ENCODE results near the gene TELO2. TPM values are rescaled to one million over a fixed set of nuclear protein-coding genes. Genes with fewer than 3 reads are reported as not detected.
A peak's percentile ranks its signal among the peaks of the same experiment; 100 is the strongest.
"Not testable (repeated sequence)": the region's sequence is repeated elsewhere in the genome, so short reads cannot be mapped to it uniquely, and the experiment has no call there.

TELO2 gene
- total RNA-seq, 1 donor from 2014 or later: 21.6 TPM

DNA sequence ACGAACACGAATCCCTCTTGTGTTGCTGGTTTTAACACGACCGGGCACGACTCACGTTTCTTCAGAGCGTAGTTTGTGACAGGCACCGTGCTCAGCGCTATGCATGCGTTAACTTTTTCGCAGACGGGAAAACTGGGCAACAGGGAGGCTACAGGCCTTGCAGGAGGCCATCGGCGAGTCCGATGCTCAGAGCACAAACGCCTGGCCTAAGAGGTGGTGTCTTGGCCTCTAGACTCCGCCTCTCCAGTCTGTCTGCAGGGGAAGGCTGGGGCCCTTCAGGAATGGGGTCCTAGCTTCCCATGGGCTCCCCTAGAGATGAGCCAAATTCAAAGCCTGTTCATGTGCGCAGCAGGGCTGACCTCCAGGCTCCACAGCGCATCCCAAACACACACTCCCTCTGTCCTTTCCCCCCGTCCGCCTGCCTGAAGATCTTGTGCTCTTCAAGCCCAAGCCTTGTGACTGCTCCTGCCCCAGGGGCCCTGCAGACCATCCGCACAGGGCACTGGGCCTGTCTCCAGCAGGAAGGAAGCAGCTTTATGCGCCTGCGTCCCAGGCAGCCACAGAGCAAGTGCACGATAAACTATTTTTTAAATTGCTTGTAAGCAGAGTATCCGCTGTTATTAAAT, 21.5 kb upstream of the TELO2 start:
- intact Hi-C loops (cut with micrococcal nuclease): no loop called here
- DNase-seq (no peak), ATAC-seq (no peak)

DNA sequence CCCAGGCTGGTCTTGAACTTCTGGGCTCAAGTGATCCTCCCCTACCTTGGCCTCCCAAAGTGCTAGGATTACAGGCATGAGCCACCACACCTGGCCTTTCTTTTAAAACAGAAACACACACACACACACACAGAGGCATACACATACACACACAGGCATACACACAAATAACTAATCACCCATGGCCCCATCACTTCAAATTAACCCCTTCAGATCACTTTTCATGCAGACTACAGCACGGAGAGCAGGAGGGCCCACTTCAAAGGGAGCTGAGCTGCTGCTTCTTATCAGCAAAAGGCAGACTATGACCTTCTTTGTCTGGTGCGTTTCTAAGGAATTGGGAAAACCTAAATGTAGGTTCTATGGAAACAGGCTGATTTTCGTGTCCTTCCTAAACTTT, 20.2 kb upstream of the TELO2 start:
- intact Hi-C loops (cut with micrococcal nuclease): no loop called here
- DNase-seq (no peak), ATAC-seq (no peak)

GRCh38 chr16:1474082-1474795, 18.9 kb upstream of the TELO2 start:
- DNase-seq (peak; percentile 32), ATAC-seq (no peak)
- intact Hi-C loops (cut with micrococcal nuclease): no loop called here

GRCh38 chr16:1474796-1475551, 18.2 kb upstream of the TELO2 start, which contains the start of gene CLCN7:
Gene CLCN7 (minus strand): TSS chr16:1475028. CDS start chr16:1474974, 54 bp downstream.
- intact Hi-C loops (cut with micrococcal nuclease): no loop called here
- peak; percentile 97 for DNase-seq
- peak; percentile 98 for ATAC-seq

GRCh38 chr16:1475552-1476114, 17.5 kb upstream of the TELO2 start:
- intact Hi-C loops (cut with micrococcal nuclease): no loop called here
- peak; percentile 30 for DNase-seq
- no peak for ATAC-seq

DNA sequence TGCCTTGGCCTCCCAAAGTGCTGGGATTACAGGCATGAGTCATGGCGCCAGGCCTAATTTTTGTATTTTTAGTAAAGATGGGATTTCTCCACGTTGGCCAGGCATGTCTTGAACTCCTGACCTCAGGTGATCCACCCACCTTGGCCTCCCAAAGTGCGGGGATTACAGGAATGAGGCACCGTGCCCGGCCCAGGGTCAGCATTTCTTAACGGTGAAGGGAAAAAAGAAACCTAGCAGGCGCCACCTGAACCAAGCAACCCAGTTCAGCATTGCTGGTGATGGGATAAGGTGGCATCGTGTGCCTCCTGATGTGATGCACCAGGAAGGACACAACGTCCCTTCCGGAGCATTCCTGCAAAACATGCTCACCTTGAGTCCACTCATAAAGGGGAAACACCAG, 16.1 kb upstream of the TELO2 start:
- ATAC-seq (no peak), DNase-seq (no peak)
- intact Hi-C loops (cut with micrococcal nuclease): no loop called here

DNA sequence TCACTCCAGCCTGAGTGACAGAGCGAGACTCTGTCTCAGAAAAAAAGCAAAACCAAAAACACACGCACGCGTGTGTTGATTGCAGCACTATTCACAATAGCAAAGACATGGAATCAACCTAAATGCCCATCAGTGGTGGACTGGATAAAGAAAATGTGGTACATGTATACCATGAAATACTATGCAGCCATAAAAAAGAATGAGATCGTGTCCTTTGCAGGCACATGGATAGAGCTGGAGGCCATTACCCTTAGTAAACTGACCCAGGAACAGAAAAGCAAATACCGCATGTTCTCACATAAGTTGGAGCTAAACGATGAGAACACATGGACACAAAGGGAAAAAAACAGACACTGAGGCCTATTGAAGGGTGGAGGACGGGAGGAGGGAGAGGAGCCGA, 14.2 kb upstream of the TELO2 start:
- ATAC-seq; DNase-seq; intact Hi-C loops (cut with micrococcal nuclease): not testable (repeated sequence)

DNA sequence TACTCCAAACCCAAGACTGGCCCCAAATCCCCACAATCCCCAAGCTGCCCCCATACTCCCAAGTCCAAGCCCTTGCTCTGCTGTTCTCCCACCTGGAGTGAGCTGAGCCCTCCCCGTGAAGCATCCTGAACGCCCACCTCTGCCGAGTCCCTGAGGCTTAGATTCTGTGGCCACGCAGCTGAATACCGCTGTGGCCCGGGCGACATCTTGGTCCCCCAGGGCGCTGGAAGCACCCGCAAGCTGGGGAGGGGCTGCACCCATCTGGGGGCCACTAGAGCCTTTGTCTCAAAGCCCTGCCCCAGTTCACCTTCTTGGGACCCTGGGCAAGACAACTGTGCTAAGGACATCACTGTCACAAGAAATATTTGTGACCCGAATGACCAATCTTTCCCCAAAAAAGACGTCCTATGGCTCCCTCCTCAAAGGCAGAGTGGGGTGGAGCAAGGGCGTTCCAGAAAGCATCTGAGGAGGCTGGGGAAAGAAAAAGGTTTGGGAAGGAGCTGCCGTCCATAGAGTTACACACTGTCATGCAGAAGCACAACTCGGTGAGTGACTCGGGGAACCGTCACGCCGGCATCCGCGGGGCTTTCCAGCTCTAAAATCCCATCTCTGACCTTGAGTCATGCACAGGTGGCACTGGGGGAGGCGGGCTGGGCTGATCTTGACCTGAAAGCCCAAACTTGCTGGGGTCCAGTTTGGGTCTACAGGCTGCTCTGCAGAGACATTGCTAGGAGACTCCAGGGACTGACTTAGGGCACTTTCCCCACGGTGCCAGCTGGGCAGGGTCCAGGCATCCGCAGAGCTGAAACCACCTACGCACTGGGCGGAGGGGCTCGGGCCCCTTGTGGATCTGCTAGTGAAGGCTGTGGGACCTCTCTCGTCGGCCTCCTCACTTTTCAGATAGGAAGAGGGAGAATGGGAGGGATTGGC, 11.0 kb upstream of the TELO2 start:
- no peak for ATAC-seq
- intact Hi-C loops (cut with micrococcal nuclease): no loop called here
- DNase-seq: no peak

DNA sequence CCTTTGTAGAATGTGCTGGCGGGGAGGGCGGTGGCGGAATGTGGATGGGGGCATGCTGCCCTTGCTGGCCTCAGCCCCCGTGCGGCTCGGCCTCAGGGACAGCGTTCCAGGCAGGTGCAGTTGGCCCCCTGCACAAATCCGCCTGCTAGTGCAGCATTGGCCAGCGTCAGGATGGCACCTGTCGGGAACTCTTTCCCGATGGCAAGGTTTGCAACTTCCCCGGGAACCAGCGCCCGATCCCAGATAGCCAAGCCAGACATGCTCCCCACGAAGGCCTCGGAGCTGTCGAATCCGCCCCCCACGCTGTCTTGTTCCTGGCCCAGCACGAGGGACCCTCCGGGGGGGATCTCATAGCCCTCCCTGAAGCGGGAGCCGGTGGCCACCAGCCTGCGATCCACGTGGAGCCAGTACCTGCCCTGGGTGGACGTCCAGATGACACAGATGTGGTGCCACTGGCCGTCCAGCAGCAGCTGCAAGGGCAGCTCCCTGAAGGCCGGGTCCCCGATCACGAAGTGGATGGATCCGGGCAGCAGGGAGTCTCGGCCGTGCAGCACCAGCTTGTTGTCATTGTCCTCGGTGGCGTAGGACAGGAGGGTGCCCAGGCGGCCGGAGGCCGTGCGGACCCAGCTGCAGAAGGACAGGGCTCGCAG, 7.2 kb upstream of the TELO2 start:
- no peak for DNase-seq
- intact Hi-C loops (cut with micrococcal nuclease): no loop called here
- no peak for ATAC-seq

GRCh38 chr16:1486551-1487390, 6.4 kb upstream of the TELO2 start:
- DNase-seq: peak; percentile 22
- intact Hi-C loops (cut with micrococcal nuclease): no loop called here
- no peak for ATAC-seq

GRCh38 chr16:1487395-1488053, 5.6 kb upstream of the TELO2 start:
- ATAC-seq: no peak
- intact Hi-C loops (cut with micrococcal nuclease): no loop called here
- peak; percentile 24 for DNase-seq

GRCh38 chr16:1488054-1488601, 5.0 kb upstream of the TELO2 start:
- DNase-seq (peak; percentile 15), ATAC-seq (no peak)
- intact Hi-C loops (cut with micrococcal nuclease): no loop called here

GRCh38 chr16:1488619-1489018, 4.5 kb upstream of the TELO2 start, which contains the start of gene PTX4:
Gene PTX4 (minus strand): TSS chr16:1488944. CDS start chr16:1488909, 35 bp downstream.
- intact Hi-C loops (cut with micrococcal nuclease): no loop called here
- DNase-seq: no peak
- no peak for ATAC-seq

- ATAC-seq: no peak
- no peak for DNase-seq
- intact Hi-C loops (cut with micrococcal nuclease): no loop called here
Measured at GRCh38 chr16:1489077-1489476, 4.1 kb upstream of the TELO2 start.

DNA sequence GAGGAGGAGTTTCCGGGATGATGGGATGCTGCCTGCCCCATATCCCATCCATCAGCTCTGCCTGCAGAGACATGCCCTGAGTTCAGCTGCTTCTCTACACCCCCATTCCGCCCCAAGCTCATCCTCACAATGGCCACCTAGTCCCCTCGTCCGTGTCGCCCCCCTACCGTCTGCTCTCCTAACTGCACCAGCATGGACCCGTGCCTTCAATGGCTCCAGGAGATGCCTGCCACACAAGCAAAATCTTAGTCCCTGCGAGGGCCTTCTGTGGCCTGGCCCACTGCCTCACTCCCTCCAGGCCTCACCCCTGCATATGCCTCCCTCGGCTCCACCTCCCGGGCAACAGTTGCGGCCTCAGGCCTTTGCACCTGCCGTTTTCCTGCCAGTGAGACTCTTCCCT, 1.8 kb upstream of the TELO2 start:
- peak; percentile 16 for DNase-seq
- intact Hi-C loops (cut with micrococcal nuclease): no loop called here
- ATAC-seq: no peak

DNA sequence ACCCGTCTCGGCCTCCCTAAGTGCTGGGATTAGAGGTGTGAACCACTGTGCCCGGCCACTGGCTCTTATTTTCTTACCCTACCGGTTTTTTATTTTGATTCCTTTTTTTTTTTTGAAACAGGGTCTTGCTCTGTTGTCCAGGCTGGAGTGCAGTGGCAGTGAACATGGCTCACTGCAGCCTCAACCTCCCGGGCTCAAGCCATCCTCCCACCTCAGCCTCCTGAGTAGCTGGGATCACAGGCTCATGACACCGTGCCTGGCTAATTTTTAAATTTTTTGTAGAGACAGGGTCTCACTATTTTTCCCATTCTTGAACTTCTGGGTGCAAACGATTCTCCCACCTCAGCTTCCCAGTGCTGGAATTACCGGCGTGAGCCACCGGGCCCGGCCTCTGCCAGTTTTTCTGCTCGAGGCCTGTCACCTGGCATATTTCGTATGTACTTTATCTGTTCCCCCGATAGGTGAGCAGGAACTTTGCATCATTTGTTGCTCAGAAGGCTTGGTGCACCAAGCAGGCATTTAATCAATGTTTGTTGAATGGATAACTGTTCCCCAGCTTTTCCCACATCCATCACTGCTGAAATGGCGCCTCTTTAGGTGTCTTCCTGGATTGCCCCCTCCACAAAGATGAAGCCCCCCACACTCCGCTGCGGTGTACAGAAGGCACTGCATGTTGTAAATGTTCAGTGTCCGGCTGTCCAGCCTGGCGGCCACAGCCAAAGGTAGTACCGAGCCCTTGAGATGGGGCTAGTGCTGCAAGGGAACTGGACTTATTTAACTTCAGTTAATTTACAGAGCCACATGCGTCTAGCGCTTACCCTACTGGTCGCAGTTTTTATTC, 858 bp upstream of the TELO2 start:
- intact Hi-C loops (cut with micrococcal nuclease): no loop called here
- no peak for ATAC-seq
- peak; percentile 20 for DNase-seq
